NCI-H1048 (cell line): ENCODE data around the gene DZIP3.

ENCODE experiments used
- DNase-seq: peaks from one replicate; lab custom pipeline; 2025; lab: John Stamatoyannopoulos, UW

The DZIP3 gene

GRCh38 chr3:108698461-108698860, 108.9 kb downstream of the DZIP3 start:
- no peak for DNase-seq

GRCh38 chr3:108705045-108705444, 115.5 kb downstream of the DZIP3 start:
- no peak for DNase-seq

GRCh38 chr3:108713009-108713516, 123.5 kb downstream of the DZIP3 start:
- no peak for DNase-seq

GRCh38 chr3:108713816-108714215, 124.3 kb downstream of the DZIP3 start:
- no peak for DNase-seq

GRCh38 chr3:108718454-108718853, 128.9 kb downstream of the DZIP3 start:
- no peak for DNase-seq

GRCh38 chr3:108719178-108719806, 129.8 kb downstream of the DZIP3 start:
- no peak for DNase-seq

- no peak for DNase-seq
Observed at GRCh38 chr3:108722724-108723123, 133.2 kb downstream of the DZIP3 start.

GRCh38 chr3:108724101-108724500, 134.6 kb downstream of the DZIP3 start:
- no peak for DNase-seq

GRCh38 chr3:108728105-108728504, 138.6 kb downstream of the DZIP3 start:
- DNase-seq, result no peak

- no peak for DNase-seq
Observed at GRCh38 chr3:108728934-108729333, 139.4 kb downstream of the DZIP3 start.

GRCh38 chr3:108736821-108737220, 147.3 kb downstream of the DZIP3 start:
- no peak for DNase-seq

GRCh38 chr3:108742929-108743328, 153.4 kb downstream of the DZIP3 start:
- no peak for DNase-seq
